Neural crest cell (in vitro differentiated cells): ENCODE data around the gene AGPAT3. TPM values are rescaled to one million over a fixed set of nuclear protein-coding genes. Genes with fewer than 3 reads are reported as not detected.

ENCODE experiments used
- DNase-seq: peaks from one replicate; pipeline ENCODE4 v3.0.0; 2021; ENCODE audit warnings: low read depth, mixed read lengths, low spot score
- H3K27ac Mint-ChIP-seq: one replicate; pipeline ENCODE4 v1.8.0; 2021; ENCODE audit warnings: mild to moderate bottlenecking, mixed read lengths; ENCODE audit not compliant: unreplicated experiment
- H3K27me3 Mint-ChIP-seq: 2 replicates; pipeline ENCODE4 v1.8.0; 2021; ENCODE audit warnings: low read depth, mild to moderate bottlenecking, mixed read lengths
- H3K36me3 Mint-ChIP-seq: 2 replicates; pipeline ENCODE4 v1.8.0; 2021; ENCODE audit warnings: low read depth, mild to moderate bottlenecking, mixed read lengths
- H3K4me1 Mint-ChIP-seq: 2 replicates; pipeline ENCODE4 v1.8.0; 2021; ENCODE audit warnings: mixed read lengths
- H3K4me3 Mint-ChIP-seq: one replicate; pipeline ENCODE4 v1.8.0; 2021; ENCODE audit warnings: mild to moderate bottlenecking, mixed read lengths
- H3K9me3 Mint-ChIP-seq: 2 replicates; pipeline ENCODE4 v1.8.0; 2021; ENCODE audit warnings: mixed read lengths
- total RNA-seq: library from RNA; stranded (reverse); gene quantifications from 2 replicates; pipeline ENCODE4 v1.2.1, GENCODE V29; 2021
- TF ChIP-seq, protein P1 (sequence below): fragments of 200-600 bp; sonication (generic); conservative IDR thresholded peaks from 2 replicates; pipeline ENCODE4 v1.5.0; 2021; ENCODE audit warnings: antibody characterized with exemption, mild to moderate bottlenecking

The AGPAT3 gene
- total RNA-seq, 1 donor from 2014 or later = 37.3 TPM

DNA sequence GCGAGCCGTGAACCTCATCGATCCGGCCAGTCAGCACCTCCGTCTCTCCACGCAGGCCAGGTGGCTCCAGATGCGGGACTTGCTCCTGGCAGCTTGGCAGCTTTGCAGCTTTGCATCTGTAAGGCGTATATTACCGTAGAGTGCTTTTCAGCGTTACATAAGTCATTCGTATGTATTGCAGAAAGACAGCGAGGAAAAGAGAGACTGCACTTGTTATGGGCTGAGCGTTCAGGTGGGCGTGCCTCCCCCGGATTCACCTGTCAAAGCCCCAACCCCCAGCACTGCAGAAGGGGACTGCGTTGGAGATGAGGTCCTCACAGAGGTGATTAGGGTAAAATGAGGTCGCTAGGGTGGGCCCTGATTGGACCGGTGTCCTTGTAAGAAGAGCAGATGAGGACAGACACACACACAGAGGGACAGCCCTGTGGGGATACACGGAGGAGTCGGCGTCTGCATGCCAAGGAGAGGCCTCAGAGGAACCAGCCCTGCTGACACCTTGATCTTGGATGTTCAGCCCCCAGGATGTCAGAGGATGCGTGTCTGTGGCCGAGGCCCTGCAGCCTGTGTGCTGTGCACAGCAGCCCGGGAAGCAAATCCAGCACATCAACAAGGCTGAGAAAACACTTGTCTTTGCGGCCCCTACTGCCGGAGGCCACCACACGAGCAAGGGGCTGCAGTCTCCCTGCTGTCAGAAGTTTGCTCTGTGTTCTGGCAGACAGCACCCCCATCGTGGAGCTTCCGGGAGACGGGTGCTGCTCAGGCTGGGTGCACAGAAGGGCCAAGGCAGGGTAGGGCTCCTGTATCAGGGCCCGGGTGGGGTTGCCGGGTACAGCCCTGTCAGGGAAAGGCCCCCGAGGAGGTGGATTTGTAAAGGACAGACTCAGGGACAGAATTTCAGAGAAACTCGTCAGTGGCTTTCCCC is 10.9 kb upstream of the AGPAT3 start:
- Mint-ChIP-seq H3K36me3 (no peaks in the 10 kb centered on the region), H3K27me3 (no peaks in the 10 kb centered on the region), H3K4me1 (peaks cover 4% of the 10 kb centered on the region), H3K4me3 (no peak overlapping the region), H3K27ac (peak overlapping the region; percentile 75), H3K9me3 (peaks cover 6% of the 10 kb centered on the region)
- DNase-seq = no peak
- TF ChIP-seq, protein P1, sequence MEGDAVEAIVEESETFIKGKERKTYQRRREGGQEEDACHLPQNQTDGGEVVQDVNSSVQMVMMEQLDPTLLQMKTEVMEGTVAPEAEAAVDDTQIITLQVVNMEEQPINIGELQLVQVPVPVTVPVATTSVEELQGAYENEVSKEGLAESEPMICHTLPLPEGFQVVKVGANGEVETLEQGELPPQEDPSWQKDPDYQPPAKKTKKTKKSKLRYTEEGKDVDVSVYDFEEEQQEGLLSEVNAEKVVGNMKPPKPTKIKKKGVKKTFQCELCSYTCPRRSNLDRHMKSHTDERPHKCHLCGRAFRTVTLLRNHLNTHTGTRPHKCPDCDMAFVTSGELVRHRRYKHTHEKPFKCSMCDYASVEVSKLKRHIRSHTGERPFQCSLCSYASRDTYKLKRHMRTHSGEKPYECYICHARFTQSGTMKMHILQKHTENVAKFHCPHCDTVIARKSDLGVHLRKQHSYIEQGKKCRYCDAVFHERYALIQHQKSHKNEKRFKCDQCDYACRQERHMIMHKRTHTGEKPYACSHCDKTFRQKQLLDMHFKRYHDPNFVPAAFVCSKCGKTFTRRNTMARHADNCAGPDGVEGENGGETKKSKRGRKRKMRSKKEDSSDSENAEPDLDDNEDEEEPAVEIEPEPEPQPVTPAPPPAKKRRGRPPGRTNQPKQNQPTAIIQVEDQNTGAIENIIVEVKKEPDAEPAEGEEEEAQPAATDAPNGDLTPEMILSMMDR = no peak

DNA sequence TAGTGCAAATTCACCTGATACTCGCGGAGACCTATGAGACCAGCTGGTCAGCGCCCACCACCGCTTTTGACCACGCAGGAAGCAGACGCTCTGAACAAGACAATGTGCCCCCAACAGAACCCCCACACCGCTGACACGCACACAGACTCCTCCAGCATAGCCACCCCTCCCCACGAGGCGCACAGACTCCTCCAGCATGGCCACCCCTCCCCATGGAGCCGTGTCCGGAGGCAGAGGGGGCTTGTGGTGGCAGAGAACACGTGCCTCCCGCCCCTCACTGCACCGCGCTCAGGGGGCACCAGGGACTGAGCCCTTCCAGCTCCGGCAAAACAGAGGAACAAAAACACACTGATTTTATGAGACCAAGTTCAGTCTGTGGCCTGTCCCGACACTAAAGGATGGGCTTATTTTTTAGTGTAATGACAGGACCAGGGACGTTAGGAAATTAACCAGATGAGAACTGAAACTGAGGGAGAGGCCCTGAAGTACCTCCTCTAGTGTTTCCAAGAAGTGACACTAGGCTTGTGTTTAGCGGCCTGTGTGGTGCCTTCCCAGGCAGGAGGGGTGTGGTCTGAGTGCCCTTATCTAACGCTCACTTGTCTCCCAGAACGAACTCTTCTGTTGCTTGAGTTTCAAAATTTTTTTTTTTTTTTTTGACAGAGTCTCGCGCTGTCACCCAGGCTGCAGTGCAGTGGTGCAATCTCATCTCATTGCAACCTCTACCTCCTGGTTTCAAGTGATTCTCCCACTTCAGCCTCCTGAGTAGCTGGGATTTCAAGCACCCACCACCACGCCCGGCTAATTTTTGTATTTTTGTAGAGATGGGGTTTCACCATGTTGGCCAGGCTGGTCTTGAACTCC is 10.0 kb upstream of the AGPAT3 start:
- no peaks in the 10 kb centered on the region for H3K36me3 Mint-ChIP-seq
- H3K27ac Mint-ChIP-seq = no peak overlapping the region
- H3K9me3 Mint-ChIP-seq = peaks cover 2% of the 10 kb centered on the region
- H3K4me3 Mint-ChIP-seq = no peak overlapping the region
- DNase-seq = no peak
- peaks cover 12% of the 10 kb centered on the region for H3K4me1 Mint-ChIP-seq
- no peaks in the 10 kb centered on the region for H3K27me3 Mint-ChIP-seq
- TF ChIP-seq, protein P1 = no peak

DNA sequence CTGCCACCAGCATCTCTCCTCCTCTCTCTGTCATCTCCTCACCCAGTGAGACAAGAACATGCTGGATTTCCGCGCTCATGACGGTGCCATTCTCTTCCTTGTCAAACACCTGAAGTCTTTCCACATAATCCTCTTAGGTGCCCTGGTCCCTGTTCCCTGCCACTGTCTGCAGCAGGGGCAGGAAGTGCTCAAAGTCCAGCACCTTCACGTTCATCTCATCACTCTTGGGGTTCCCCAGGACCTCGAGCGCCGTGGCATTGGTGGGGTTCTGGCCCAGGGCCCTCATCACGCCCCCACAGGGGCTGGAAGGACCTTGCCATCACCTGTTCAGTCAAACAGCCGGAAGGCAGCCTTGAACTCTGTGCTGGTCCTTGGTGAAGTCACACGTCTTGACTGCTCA is 9.1 kb upstream of the AGPAT3 start:
- Mint-ChIP-seq H3K4me1 (peaks cover 16% of the 10 kb centered on the region), H3K9me3 (no peaks in the 10 kb centered on the region), H3K4me3 (no peak overlapping the region), H3K27me3 (no peaks in the 10 kb centered on the region), H3K27ac (no peak overlapping the region), H3K36me3 (no peaks in the 10 kb centered on the region)
- DNase-seq = no peak
- TF ChIP-seq, protein P1 = no peak

DNA sequence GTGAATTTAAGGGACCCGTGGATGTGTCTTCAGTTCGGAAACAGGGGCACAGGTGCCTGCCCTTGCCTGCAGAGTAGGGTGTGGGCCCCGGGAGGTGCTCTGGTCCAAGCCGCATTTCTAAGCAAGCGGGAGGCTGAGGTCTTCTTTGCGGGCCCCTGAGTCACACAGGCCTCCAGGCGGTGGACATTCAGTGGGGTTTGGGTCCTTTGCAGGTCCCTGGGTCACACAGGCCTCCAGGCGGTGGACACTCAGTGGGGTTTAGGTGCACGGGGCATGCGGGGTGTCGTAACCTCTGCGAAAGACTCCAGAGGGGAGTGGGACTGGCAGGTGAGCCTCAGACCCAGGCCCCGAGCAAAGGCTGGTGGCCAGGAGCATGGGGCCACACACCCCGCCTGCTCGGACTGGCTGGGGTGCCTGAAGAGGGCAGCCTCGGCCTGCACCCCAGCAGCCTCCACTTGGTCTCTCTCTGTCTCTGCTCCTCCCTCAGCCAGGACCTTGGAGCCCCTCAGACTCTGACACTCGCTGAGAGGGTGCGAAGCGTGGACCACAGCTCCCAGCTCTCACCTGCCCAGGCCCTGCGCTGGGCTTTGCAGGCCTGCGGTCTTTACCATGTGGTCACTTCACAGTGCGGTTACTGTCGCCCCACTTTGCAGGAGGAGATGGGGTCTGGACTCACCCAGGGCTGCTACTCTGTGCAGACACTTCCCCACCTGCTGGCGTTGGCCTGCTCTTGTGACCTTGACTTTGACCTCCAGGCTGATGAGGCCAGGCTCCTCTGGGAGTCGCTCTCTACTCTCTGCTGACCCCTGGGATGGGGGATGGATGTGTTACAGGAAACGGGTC is 6.0 kb upstream of the AGPAT3 start:
- no peak for DNase-seq
- Mint-ChIP-seq H3K27ac (no peak overlapping the region), H3K27me3 (peaks cover 3% of the 10 kb centered on the region), H3K4me3 (peak overlapping the region; percentile 14), H3K36me3 (no peaks in the 10 kb centered on the region), H3K9me3 (no peaks in the 10 kb centered on the region), H3K4me1 (peaks cover 16% of the 10 kb centered on the region)
- TF ChIP-seq, protein P1 = no peak

DNA sequence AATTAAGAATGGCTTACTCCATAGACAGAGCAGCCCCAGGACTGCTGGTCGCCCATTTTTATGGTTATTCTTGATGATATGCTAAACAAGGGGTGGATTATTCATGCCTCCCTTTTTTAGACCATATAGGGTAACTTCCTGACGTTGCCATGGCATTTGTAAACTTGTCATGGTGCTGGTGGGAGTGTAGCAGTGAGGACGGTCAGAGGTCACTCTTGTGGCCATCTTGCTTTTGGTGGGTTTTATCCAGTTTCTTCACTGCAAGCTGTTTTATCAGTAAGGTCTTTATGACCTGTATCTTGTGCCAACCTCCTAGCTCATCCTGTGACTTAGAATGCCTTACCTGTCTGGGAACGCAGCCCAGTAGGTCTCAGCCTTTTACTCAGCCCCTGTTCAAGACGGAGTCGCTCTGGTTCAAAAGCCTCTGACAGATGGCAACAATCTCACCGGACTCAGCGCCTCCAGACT is 5.2 kb upstream of the AGPAT3 start:
- Mint-ChIP-seq H3K36me3 (no peaks in the 10 kb centered on the region), H3K4me3 (peak overlapping the region; percentile 14), H3K9me3 (no peaks in the 10 kb centered on the region), H3K27me3 (peaks cover 3% of the 10 kb centered on the region), H3K4me1 (peaks cover 16% of the 10 kb centered on the region), H3K27ac (peak overlapping the region; percentile 78)
- DNase-seq = no peak
- TF ChIP-seq, protein P1 = no peak
